GM06990 (cell line): Measurements from ENCODE around the gene PPFIA2.

ENCODE experiments used
- DNase-seq: peaks from one replicate; pipeline ENCODE4 v3.0.0-alpha.2; 2011; ENCODE audit not compliant: insufficient read length; ENCODE audit errors: extremely low read depth
- H3K27me3 ChIP-seq: replicated peaks from 2 replicates; pipeline ENCODE4 v1.6.0; 2011; ENCODE audit warnings: low read length; ENCODE audit not compliant: control insufficient read depth, insufficient read depth
- H3K36me3 ChIP-seq: 2 replicates; pipeline ENCODE4 v1.5.1; 2011; ENCODE audit warnings: low read length; ENCODE audit not compliant: control insufficient read depth, insufficient read depth
- H3K4me3 ChIP-seq: replicated peaks from 2 replicates; pipeline ENCODE4 v1.5.1; 2011; ENCODE audit warnings: low read depth, mild to moderate bottlenecking, control low read depth, low read length
- CTCF ChIP-seq: IDR thresholded peaks from 2 replicates; pipeline ENCODE4 v1.5.1; 2011; ENCODE audit warnings: low read length, control low read depth, mild to moderate bottlenecking, inconsistent platforms; ENCODE audit not compliant: insufficient read depth, poor library complexity, severe bottlenecking

Gene PPFIA2

GRCh38 chr12:81257947-81258551, 501.1 kb downstream of the PPFIA2 start:
- peak; percentile 52 for TF ChIP-seq CTCF

GRCh38 chr12:81255947-81256346, 503.2 kb downstream of the PPFIA2 start:
- no peak for TF ChIP-seq CTCF
- no peak for DNase-seq
- H3K27me3 ChIP-seq = no peaks in the 10 kb centered on the region
- H3K36me3 ChIP-seq = no peaks in the 10 kb centered on the region
- no peak overlapping the region for H3K4me3 ChIP-seq

More at GRCh38 chr12:81257947-81258551, 501.1 kb downstream of the PPFIA2 start:
- Histone ChIP-seq H3K27me3 (no peaks in the 10 kb centered on the region), H3K36me3 (no peaks in the 10 kb centered on the region), H3K4me3 (no peak overlapping the region)
- DNase-seq = no peak

- no peaks in the 10 kb centered on the region for H3K36me3 ChIP-seq
- no peak for DNase-seq
- H3K4me3 ChIP-seq = no peak overlapping the region
- TF ChIP-seq CTCF = no peak
- H3K27me3 ChIP-seq = no peaks in the 10 kb centered on the region
Measured at GRCh38 chr12:81255456-81255855, 503.7 kb downstream of the PPFIA2 start.

GRCh38 chr12:81253360-81253759, 505.8 kb downstream of the PPFIA2 start:
- no peak for DNase-seq
- no peak for TF ChIP-seq CTCF
- H3K27me3 ChIP-seq = no peaks in the 10 kb centered on the region
- no peaks in the 10 kb centered on the region for H3K36me3 ChIP-seq
- H3K4me3 ChIP-seq = no peak overlapping the region

- Histone ChIP-seq H3K4me3 (no peak overlapping the region), H3K36me3 (no peaks in the 10 kb centered on the region), H3K27me3 (no peaks in the 10 kb centered on the region)
- DNase-seq = no peak
- no peak for TF ChIP-seq CTCF
Measured at GRCh38 chr12:81252228-81252627, 506.9 kb downstream of the PPFIA2 start.

DNA sequence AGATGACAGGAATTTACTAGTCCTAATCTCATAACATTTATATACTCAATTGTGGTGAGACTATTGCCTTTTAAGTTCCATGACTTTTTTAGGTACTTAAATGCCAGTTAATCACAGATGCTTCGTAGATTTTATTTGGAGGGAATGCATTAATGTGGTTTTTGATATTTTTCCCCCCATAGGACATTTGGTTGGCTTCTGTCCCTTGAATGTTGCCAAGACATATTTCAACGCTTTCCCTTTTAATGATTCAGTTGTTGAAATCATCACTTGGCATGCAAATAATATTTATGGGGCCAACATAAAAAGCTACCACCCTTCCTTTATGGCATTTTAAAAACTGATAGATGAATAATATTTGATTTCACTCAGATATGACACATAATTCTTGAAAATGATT, 509.2 kb downstream of the PPFIA2 start:
- DNase-seq = no peak
- Histone ChIP-seq H3K36me3 (no peaks in the 10 kb centered on the region), H3K27me3 (no peaks in the 10 kb centered on the region), H3K4me3 (no peak overlapping the region)
- TF ChIP-seq CTCF = no peak
